Measurements from ENCODE around the gene UFD1.

UFD1 gene

GRCh38 chr22:19467912-19468311 is 11.1 kb downstream of the UFD1 start:
- H3K9me3 ChIP-seq (ENCODE audit: insufficient read depth, low read depth, low read length): no peaks in the 10 kb centered on the region
- no peaks in the 10 kb centered on the region for H3K27me3 ChIP-seq (ENCODE audit: insufficient read depth, low read length)
- H3K4me1 ChIP-seq (ENCODE audit: insufficient read depth, low read length): no peaks in the 10 kb centered on the region
- H3K27ac ChIP-seq (ENCODE audit: low read depth, low read length): no peak overlapping the region
- H3K36me3 ChIP-seq (ENCODE audit: insufficient read depth, low read length): peaks cover 97% of the 10 kb centered on the region
- no peak overlapping the region for H3K9ac ChIP-seq (ENCODE audit: low read depth, low read length)
- H3K4me3 ChIP-seq (ENCODE audit: low read length): no peak overlapping the region
- WGBS: 93% methylated on average over 6 of the region's 6 CpGs

- H3K27ac ChIP-seq (ENCODE audit: low read depth, low read length): no peak overlapping the region
- H3K9me3 ChIP-seq (ENCODE audit: insufficient read depth, low read depth, low read length): no peaks in the 10 kb centered on the region
- H3K4me1 ChIP-seq (ENCODE audit: insufficient read depth, low read length): no peaks in the 10 kb centered on the region
- H3K4me3 ChIP-seq (ENCODE audit: low read length): no peak overlapping the region
- WGBS: 95% methylated on average over 9 of the region's 9 CpGs
- peaks cover 95% of the 10 kb centered on the region for H3K36me3 ChIP-seq (ENCODE audit: insufficient read depth, low read length)
- H3K27me3 ChIP-seq (ENCODE audit: insufficient read depth, low read length): no peaks in the 10 kb centered on the region
- no peak overlapping the region for H3K9ac ChIP-seq (ENCODE audit: low read depth, low read length)
Observed at GRCh38 chr22:19466848-19467752, 11.9 kb downstream of the UFD1 start.

GRCh38 chr22:19466126-19466716 is 12.8 kb downstream of the UFD1 start:
- H3K4me1 ChIP-seq (ENCODE audit: insufficient read depth, low read length): no peaks in the 10 kb centered on the region
- H3K4me3 ChIP-seq (ENCODE audit: low read length): no peak overlapping the region
- WGBS: 93% methylated on average over 14 of the region's 14 CpGs
- no peak overlapping the region for H3K9ac ChIP-seq (ENCODE audit: low read depth, low read length)
- H3K9me3 ChIP-seq (ENCODE audit: insufficient read depth, low read depth, low read length): no peaks in the 10 kb centered on the region
- H3K36me3 ChIP-seq (ENCODE audit: insufficient read depth, low read length): peaks cover 94% of the 10 kb centered on the region
- no peak overlapping the region for H3K27ac ChIP-seq (ENCODE audit: low read depth, low read length)
- no peaks in the 10 kb centered on the region for H3K27me3 ChIP-seq (ENCODE audit: insufficient read depth, low read length)

- no peaks in the 10 kb centered on the region for H3K4me1 ChIP-seq (ENCODE audit: insufficient read depth, low read length)
- H3K9me3 ChIP-seq (ENCODE audit: insufficient read depth, low read depth, low read length): no peaks in the 10 kb centered on the region
- H3K27ac ChIP-seq (ENCODE audit: low read depth, low read length): no peak overlapping the region
- WGBS: 94% methylated on average over 4 of the region's 4 CpGs
- H3K36me3 ChIP-seq (ENCODE audit: insufficient read depth, low read length): peaks cover 93% of the 10 kb centered on the region
- no peak overlapping the region for H3K9ac ChIP-seq (ENCODE audit: low read depth, low read length)
- H3K4me3 ChIP-seq (ENCODE audit: low read length): no peak overlapping the region
- H3K27me3 ChIP-seq (ENCODE audit: insufficient read depth, low read length): no peaks in the 10 kb centered on the region
Observed at GRCh38 chr22:19464975-19465374, 14.0 kb downstream of the UFD1 start.

GRCh38 chr22:19464546-19464945 is 14.4 kb downstream of the UFD1 start:
- H3K27ac ChIP-seq (ENCODE audit: low read depth, low read length): no peak overlapping the region
- 90% methylated on average over 1 of the region's 1 CpG for WGBS
- H3K9me3 ChIP-seq (ENCODE audit: insufficient read depth, low read depth, low read length): no peaks in the 10 kb centered on the region
- H3K36me3 ChIP-seq (ENCODE audit: insufficient read depth, low read length): peaks cover 89% of the 10 kb centered on the region
- no peak overlapping the region for H3K9ac ChIP-seq (ENCODE audit: low read depth, low read length)
- no peaks in the 10 kb centered on the region for H3K27me3 ChIP-seq (ENCODE audit: insufficient read depth, low read length)
- H3K4me3 ChIP-seq (ENCODE audit: low read length): no peak overlapping the region
- no peaks in the 10 kb centered on the region for H3K4me1 ChIP-seq (ENCODE audit: insufficient read depth, low read length)

GRCh38 chr22:19463491-19464469 is 15.2 kb downstream of the UFD1 start:
- Histone ChIP-seq H3K4me1 (ENCODE audit: insufficient read depth, low read length) (no peaks in the 10 kb centered on the region), H3K4me3 (ENCODE audit: low read length) (no peak overlapping the region), H3K36me3 (ENCODE audit: insufficient read depth, low read length) (peaks cover 87% of the 10 kb centered on the region), H3K27ac (ENCODE audit: low read depth, low read length) (no peak overlapping the region), H3K9me3 (ENCODE audit: insufficient read depth, low read depth, low read length) (no peaks in the 10 kb centered on the region), H3K9ac (ENCODE audit: low read depth, low read length) (no peak overlapping the region), H3K27me3 (ENCODE audit: insufficient read depth, low read length) (no peaks in the 10 kb centered on the region)
- 86% methylated on average over 6 of the region's 7 CpGs for WGBS

- Histone ChIP-seq H3K27me3 (ENCODE audit: insufficient read depth, low read length) (no peaks in the 10 kb centered on the region), H3K4me3 (ENCODE audit: low read length) (no peak overlapping the region), H3K9me3 (ENCODE audit: insufficient read depth, low read depth, low read length) (no peaks in the 10 kb centered on the region), H3K27ac (ENCODE audit: low read depth, low read length) (no peak overlapping the region), H3K9ac (ENCODE audit: low read depth, low read length) (no peak overlapping the region), H3K36me3 (ENCODE audit: insufficient read depth, low read length) (peaks cover 85% of the 10 kb centered on the region), H3K4me1 (ENCODE audit: insufficient read depth, low read length) (no peaks in the 10 kb centered on the region)
- WGBS: no CpG with 5 or more reads among the region's 1 CpG
Observed at GRCh38 chr22:19463008-19463407, 16.0 kb downstream of the UFD1 start.

GRCh38 chr22:19461506-19461905 is 17.5 kb downstream of the UFD1 start:
- no peaks in the 10 kb centered on the region for H3K27me3 ChIP-seq (ENCODE audit: insufficient read depth, low read length)
- no peak overlapping the region for H3K27ac ChIP-seq (ENCODE audit: low read depth, low read length)
- H3K4me1 ChIP-seq (ENCODE audit: insufficient read depth, low read length): no peaks in the 10 kb centered on the region
- H3K9ac ChIP-seq (ENCODE audit: low read depth, low read length): no peak overlapping the region
- H3K9me3 ChIP-seq (ENCODE audit: insufficient read depth, low read depth, low read length): no peaks in the 10 kb centered on the region
- WGBS: no CpG with 5 or more reads among the region's 1 CpG
- peaks cover 83% of the 10 kb centered on the region for H3K36me3 ChIP-seq (ENCODE audit: insufficient read depth, low read length)
- no peak overlapping the region for H3K4me3 ChIP-seq (ENCODE audit: low read length)

GRCh38 chr22:19460036-19460435 is 19.0 kb downstream of the UFD1 start:
- H3K36me3 ChIP-seq (ENCODE audit: insufficient read depth, low read length): peaks cover 84% of the 10 kb centered on the region
- 91% methylated on average over 2 of the region's 2 CpGs for WGBS
- H3K9me3 ChIP-seq (ENCODE audit: insufficient read depth, low read depth, low read length): no peaks in the 10 kb centered on the region
- H3K27ac ChIP-seq (ENCODE audit: low read depth, low read length): no peak overlapping the region
- no peak overlapping the region for H3K9ac ChIP-seq (ENCODE audit: low read depth, low read length)
- no peak overlapping the region for H3K4me3 ChIP-seq (ENCODE audit: low read length)
- no peaks in the 10 kb centered on the region for H3K4me1 ChIP-seq (ENCODE audit: insufficient read depth, low read length)
- H3K27me3 ChIP-seq (ENCODE audit: insufficient read depth, low read length): no peaks in the 10 kb centered on the region

GRCh38 chr22:19457828-19458428 is 21.1 kb downstream of the UFD1 start:
- H3K4me1 ChIP-seq (ENCODE audit: insufficient read depth, low read length): no peaks in the 10 kb centered on the region
- no peak overlapping the region for H3K4me3 ChIP-seq (ENCODE audit: low read length)
- H3K9me3 ChIP-seq (ENCODE audit: insufficient read depth, low read depth, low read length): no peaks in the 10 kb centered on the region
- no peak overlapping the region for H3K27ac ChIP-seq (ENCODE audit: low read depth, low read length)
- no peak overlapping the region for H3K9ac ChIP-seq (ENCODE audit: low read depth, low read length)
- H3K27me3 ChIP-seq (ENCODE audit: insufficient read depth, low read length): no peaks in the 10 kb centered on the region
- 95% methylated on average over 8 of the region's 8 CpGs for WGBS
- H3K36me3 ChIP-seq (ENCODE audit: insufficient read depth, low read length): peaks cover 84% of the 10 kb centered on the region

Measured in HUES64 (cell line).